ENCODE measurements around the gene ULK3. TPM values are rescaled to one million over a fixed set of nuclear protein-coding genes. Genes with fewer than 3 reads are reported as not detected.
A peak's percentile ranks its signal among the peaks of the same experiment; 100 is the strongest.

The ULK3 gene
- total RNA-seq, 1 experiment from 2014 or later: 32.1 TPM

DNA sequence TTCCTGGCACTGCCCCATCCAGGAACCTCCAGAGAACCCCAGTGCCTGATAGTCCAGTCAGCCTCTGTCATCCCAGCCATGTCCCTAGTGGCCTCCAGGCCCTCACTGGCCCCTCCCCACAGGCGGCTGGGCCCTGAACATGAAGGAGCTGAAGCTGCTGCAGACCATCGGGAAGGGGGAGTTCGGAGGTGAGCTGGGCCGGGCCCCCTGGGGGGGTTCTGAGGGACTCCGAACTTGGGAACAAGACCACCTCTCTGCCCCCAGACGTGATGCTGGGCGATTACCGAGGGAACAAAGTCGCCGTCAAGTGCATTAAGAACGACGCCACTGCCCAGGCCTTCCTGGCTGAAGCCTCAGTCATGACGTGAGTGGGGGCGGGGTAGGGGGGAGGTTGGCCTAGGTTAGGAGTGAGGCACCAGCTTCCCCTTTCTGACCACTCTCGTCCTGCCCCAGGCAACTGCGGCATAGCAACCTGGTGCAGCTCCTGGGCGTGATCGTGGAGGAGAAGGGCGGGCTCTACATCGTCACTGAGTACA lies 42.3 kb downstream of the ULK3 start:
- DNase-seq (ENCODE audit: extremely low read depth, low read depth): no peak

DNA sequence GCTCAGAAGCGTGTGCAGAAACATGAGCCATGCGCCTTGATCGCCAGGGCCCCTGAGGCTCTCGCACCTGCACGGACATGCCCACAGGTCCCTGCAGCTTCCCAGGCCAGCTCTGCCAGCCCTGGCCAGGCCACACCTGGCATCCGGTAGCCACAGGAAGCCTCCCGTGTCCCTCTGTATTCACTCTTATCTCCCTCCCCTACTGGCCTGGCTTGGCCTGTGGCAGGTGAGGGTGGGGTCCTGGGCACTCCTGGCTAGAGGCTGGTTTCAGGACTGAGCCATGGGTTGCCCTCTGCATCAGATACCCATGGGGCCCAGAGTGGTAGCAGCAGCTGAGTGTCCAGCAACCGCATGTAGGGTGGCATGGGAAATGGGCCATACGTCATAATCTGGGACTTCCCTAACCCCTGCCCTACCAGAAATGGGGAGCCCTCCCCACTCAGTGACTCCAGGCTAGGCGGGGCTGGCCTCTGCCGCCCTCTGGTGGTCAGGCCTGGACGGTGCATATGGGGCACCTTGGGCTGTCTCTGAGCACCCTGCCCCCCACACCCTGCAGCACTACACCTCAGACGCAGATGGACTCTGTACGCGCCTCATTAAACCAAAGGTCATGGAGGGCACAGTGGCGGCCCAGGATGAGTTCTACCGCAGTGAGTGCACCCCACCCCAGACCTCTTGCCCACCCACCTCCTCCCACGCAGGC lies 42.9 kb downstream of the ULK3 start:
- DNase-seq (ENCODE audit: extremely low read depth, low read depth): peak; percentile 59

DNA sequence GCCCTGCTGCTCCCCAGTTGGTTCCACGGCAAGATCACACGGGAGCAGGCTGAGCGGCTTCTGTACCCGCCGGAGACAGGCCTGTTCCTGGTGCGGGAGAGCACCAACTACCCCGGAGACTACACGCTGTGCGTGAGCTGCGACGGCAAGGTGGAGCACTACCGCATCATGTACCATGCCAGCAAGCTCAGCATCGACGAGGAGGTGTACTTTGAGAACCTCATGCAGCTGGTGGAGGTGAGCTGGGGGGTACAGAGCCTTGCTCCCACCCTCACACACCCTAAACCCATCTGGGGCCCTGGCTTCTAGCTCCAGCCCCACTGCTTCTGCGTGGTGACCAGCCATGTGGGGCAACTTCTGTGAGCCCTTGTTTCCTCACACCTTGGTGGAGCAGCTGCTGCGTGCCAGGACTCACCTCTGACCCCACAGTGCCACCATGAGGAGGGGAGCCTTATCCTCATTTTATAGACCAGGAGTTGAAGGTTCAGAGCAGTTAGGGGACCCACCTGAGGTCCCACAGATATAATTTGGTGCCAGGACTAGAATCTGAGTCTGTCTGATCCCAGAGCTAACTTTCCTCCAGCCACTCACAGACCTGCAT lies 43.6 kb downstream of the ULK3 start:
- DNase-seq (ENCODE audit: extremely low read depth, low read depth): no peak

DNA sequence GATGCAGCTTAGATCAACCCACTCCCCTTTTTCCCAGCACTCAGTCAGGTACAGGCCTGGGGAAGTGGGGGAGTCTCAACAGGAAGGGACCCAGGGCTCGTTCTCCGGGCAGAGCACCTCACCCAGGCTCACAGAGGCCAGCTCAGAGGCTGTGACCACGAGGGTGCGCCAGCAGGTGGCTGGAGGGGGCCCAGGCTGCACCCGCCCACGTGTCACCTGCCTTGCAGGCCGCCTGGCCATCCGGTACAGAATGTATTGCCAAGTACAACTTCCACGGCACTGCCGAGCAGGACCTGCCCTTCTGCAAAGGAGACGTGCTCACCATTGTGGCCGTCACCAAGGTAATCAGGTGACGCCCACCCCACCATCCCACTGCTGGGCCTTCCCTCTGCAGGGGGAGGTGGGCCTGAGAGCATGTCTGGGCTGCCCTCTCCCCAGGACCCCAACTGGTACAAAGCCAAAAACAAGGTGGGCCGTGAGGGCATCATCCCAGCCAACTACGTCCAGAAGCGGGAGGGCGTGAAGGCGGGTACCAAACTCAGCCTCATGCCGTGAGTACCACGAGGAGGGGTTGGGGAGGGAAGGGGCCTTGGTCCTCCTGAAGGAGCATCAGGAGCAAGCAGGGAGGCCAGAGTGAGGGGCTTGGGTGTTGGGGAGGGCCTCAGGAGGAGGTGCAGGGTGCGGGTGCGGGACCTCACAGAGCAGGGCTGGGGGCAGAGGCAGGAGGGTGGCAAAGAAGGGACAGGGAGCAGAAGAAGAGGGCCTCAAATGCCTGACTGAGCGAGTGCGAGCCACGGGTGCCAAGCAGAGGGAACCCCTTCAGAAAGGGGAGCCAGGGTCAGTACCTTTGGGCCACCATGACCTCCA lies 44.3 kb downstream of the ULK3 start:
- no peak for DNase-seq (ENCODE audit: extremely low read depth, low read depth)

DNA sequence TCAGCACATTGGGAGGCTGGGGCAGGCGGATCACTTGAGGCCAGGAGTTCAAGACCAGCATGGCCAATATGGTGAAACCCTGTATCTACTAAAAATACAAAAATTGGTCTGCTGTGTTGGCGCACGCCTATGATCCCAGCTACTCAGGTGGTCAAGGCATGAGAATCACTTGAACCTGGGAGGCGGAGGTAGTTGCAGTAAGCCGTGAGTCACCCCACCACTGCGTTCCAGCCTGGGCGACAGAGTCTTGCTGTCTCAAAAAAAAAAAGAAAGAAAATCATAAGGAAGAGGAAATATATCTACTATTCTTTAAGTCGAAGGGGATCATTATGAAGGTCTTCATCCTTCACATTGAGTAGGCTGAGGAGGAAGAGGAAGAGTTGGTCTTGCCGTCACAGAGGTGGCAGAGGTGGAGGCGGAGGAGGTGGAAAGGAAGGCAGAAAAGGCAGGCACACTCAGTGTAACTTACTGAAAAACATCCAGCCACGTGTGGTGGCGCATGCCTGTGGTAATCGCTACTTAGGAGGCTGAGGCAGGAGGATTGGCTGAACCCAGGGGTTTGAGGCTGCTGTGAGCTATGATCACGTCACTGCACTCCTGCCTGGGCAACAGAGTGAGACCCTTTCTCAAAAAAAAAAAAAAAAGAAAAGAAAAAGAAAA lies 46.9 kb downstream of the ULK3 start:
- no peak for DNase-seq (ENCODE audit: extremely low read depth, low read depth)

DNA sequence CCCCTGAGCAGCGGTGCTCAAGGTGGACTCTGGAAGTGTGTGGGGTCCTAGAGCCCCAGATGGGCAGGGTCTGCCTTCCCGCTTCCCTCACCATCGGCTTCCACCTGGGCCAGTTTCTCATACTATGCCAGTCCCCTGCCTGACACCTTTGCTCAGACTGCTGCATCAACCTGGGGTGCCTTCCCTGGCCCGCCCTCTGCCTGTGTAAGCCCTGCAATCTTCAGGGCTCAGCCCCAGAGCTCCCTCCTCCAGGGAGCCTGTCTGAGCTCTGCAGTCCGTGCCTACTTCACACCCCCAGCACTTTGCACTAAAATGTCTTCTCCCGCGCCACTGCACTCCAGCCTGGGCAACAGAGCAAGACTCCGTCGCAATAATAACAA lies 48.0 kb downstream of the ULK3 start:
- DNase-seq (ENCODE audit: extremely low read depth, low read depth): no peak

DNA sequence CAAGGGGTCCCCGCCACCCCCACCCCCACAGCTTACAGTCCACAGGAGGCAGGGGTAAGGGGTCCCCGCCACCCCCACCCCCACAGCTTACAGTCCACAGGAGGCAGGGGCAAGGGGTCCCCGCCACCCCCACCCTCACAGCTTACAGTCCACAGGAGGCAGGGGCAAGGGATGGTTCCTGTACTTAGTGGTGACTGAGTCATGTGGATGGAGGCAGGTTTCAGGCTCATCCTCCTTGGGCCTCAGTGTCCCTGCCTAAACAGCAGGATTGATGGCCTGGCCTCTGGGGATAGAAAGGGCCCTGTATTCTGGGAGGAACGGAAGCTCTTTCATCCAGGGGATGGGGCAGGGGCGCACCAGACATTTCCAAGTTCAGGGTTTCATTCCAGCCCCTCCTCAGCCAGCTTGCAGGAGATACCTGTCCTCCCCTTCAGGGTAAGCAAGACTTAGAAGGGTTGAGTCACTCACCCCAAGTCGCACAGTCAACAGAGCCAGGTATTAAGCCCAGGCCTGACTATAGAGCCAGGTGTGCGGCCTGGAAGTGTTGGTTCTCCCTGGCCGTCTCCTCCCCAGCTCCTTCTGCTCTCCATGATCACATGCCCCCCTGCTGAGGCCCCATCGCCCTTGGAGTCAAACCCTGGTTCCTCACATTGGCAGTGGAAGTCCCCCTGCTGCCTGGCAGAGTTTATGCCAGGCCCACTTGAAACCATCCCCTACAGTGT lies 48.5 kb downstream of the ULK3 start:
- DNase-seq (ENCODE audit: extremely low read depth, low read depth): no peak

DNA sequence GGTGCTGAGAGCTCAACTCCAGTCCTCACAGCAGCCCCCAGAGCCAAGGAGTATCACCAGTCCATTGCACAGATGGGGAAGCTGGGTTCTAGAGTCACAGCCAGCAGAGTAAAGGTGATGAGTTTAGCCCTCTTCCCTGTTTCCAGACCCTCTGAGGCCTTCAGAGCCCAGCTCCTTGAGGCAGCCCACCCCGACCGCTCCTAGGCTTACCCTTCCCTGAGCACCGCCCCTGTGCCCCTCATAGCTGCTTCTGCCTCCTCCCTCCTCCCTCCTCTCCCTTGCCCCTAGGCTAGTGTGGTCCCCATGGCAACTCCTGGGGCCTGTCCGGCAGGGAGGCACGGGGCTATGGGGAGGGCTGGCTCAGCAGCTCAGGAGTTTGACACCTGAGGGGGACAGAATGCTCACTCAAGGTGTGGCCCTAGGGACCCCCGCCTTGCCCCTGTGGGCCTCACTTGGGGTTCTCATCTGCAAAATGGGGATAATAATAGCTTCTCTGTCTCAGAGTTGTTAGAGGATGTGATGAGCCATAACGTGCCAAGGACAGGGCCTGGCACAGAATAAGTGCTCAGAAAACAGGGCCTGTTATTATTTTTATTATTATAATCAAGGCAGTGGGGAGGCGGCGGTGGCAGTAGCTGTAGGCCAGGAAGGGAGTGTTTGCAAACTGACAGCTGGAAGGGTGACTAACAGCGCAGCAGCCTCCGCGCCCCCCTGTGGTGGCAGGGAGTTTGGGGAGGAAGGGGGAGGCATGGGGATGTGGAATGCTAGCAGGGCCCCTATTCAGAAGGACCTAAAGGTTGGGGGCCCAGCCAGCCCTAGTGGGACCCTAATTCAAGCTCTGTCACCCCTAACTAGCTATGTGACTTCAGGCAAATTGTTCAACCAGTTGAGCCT lies 49.6 kb downstream of the ULK3 start:
- DNase-seq (ENCODE audit: extremely low read depth, low read depth): no peak

DNA sequence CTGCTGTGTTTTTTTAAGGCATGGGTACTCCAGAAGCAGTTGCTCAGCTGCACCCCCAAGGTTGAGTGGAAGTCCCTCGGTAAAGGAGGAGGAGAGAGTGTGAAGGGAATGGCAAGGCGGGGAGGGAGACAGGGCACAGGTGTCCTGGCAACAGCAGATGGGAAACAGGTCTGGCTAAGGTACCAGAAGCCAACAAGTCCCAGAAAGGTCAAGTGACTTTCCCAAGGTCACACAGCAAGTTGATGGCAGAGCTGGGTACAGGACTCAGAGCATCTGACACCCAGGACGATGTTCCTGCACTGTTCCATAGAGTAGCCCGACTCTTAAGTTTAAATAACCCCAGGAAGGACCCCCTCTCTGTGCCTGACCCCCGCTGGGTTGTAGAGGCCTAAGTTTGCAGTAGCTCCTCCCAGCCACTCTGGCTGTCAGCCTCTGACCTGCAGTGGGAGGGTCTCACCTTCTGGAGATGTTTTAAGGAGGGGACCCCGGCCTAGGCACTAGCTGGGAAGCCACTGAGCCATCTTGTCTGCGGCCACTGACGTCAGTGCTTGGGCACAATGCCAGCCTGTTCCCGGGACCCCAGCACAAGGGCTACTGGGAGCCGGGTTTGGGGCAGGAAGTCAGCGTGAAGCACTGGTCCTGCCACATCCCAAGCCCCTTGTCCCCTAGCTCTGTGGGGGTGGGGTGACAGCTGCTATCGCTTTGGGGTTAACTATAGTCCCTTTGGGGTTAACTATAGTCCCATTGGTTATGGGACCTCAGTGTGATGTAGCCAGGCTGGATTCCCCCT lies 50.5 kb downstream of the ULK3 start:
- DNase-seq (ENCODE audit: extremely low read depth, low read depth): no peak

DNA sequence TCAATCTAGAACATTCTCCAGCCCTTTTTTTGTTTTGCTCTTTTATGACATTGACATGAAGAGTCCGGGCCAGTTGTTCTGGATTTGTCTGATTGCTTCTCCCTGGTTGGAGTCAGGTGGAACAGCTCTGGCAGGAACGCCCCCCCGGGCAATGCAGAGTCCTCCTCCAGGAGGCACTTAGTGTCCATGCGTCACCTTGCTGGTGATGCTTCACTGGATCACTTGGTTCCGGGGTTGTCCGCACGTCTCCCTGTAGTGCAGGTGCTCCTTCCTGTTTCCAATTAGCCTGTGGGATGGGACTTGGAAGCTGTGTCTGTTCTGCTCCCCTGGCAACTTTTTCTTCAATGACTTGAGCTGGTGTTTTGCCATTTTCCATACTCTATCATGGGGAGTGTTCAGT lies 51.3 kb downstream of the ULK3 start:
- no peak for DNase-seq (ENCODE audit: extremely low read depth, low read depth)

DNA sequence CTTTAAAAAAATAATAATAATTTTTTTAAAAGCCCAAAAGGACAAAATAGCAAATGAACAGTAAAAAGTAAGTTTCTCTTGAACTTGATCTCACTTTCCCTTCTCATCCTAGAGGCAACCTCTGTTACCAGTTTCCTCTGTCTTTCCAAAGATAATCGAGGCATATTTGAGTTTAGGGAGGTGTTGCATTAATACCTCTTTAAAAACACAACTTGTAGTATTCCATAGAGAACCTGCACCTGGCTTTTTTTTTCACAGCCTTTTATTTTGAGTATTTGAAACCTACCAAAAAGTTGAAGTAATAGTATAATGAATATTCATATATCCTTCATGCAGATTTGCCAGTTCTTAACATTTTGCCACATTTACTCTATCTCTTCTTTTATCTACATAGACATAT lies 51.9 kb downstream of the ULK3 start:
- DNase-seq (ENCODE audit: extremely low read depth, low read depth): no peak

DNA sequence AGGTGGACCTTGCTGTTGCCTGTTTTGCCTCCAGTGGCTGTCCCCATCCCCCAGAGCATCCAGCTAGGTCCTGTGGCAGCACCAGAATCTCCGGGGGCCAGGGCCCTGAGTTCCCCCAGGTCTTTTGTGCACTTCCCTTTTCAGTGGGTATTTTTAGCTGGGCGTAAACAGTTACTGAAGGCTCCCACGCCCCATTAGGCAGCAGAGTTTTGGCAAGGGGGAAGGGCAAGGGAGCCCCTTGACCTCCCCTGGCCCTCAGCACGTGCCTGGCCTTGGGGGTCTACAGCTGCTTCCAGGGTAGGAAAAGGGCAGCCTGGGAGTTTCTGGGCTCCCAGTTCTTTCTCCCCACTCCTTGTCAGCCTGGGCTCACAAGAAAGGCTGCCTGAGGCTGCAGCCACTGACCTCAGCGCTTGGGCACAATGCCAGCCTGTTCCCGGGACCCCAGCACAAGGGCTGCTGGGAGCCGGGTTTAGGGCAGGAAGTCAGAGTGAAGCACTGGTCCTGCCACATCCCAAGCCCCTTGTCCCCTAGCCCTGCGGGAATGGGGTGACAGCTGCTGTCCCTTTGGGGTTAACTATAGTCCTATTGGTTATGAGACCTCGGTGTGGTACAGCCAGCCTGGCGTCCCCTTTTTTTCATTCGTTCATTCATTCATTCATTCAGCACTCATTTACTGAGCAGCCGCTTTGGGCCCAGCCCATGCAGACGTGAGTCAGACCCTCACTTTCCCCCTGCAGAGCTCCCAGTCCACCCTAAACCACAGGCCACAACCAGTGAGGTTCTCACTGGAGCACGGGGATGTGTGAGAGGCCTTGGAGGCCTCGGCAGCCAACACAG lies 52.7 kb downstream of the ULK3 start:
- DNase-seq (ENCODE audit: extremely low read depth, low read depth): no peak

DNA sequence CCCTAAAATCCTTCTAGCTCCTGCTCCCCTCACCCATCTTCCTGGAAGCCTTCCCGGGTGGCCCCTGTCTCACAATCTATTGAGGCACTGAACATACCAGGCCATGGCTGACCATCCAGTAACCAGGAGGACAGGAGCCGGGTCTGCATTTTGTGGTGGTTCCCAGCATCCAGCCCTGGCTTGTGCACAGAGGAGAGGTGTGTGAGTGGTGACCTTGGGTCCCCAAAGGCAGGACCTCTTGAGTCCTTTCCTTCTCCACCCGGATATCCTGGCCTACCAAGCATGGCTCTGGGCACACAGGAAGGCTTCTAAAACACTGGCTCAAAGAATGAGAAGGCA lies 53.2 kb downstream of the ULK3 start:
- no peak for DNase-seq (ENCODE audit: extremely low read depth, low read depth)

DNA sequence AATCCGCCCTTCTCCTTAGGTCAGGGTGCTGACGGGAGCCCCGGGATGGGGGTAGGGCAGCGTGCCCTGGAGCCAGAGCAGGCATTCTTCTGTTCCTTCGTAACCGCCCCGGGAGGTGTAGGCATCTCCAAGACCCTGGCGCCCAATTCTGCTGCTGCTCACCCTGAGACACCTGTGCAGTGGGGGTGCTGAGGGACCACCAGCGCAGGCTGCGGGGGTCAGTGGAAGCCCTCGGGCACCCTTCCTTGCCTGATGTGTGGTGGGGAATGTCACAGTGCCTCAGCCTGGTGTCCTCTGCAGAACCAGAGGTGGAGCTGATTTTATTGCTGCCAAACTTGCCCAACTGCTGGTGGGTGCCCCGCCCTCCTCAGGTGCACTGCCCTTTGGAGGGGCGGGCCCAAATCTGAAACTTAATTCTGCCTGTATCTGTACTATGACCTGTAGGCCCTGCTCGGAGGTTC lies 53.8 kb downstream of the ULK3 start:
- DNase-seq (ENCODE audit: extremely low read depth, low read depth): no peak

DNA sequence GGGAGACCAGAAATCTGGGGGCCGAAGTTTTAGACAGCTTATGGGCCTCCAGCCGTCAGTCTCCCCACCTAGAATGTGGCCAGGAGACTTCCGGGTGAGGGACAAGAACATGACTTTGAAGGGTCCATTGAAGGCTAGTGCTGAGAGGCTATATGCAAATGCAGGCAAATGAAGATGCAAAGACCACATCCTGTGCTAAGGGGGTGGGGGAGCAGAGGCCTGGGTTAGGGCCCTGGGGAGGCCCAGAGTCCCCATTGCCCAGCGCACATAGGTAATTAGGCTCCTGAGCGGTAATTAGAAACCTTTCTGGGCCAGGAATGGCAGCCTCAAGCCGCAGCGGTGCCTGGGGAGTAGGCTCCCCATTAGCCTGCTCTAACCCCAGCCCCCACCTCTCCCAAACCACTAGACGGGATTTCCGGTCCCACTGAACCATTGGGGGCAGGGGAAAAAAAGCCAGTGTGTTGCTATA lies 54.2 kb downstream of the ULK3 start:
- no peak for DNase-seq (ENCODE audit: extremely low read depth, low read depth)

DNA sequence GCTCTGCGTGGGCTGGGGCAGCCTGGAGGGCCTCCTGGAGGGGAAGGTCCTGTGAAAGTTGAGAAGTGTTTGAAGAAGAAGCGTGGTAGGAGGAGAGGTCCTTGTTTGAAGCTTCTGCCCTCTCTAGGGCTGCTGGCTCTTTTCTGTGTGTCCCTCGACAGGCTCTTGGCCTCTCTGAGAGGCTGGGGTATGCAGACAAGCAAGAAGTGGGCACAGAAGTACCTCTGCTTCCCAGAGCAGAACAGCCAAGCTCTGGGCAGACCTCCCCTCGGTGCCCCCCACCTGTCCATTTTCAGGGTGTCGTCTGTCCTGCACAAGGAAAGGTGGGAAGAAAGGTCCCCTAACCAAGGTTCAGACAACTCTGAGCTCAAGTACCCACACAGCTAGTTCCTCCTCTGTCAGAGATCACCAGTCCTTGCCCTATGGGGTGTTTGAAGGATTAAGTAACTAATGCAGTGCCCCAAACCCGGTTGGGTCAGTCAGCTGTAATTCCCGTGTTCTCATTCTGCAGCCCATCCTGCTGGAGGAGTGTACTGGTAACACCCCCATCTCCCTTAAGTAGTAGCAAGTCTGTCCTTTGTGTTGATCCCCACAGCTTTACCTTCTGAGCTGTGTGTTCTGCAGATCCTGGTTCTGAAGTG lies 54.8 kb downstream of the ULK3 start:
- no peak for DNase-seq (ENCODE audit: extremely low read depth, low read depth)

Data from NCI-H460 (cell line).